Neural progenitor cell (in vitro differentiated cells): ENCODE results near the gene TBRG4. TPM values are rescaled to one million over a fixed set of nuclear protein-coding genes. Genes with fewer than 3 reads are reported as not detected.

Experiments used
- DNase-seq: peaks from one replicate; pipeline ENCODE4 v3.0.0-alpha.2; 2016; ENCODE audit warnings: low spot score
- H2AFZ ChIP-seq: fragments of 200-600 bp; sonication (generic); replicated peaks from 2 replicates; pipeline ENCODE4 v1.6.1; 2016; ENCODE audit warnings: antibody characterized with exemption
- H3F3A ChIP-seq: fragments of 200-600 bp; sonication (generic); 2 replicates; pipeline ENCODE4 v1.6.1; 2016; ENCODE audit warnings: antibody characterized with exemption, low read depth
- H3K27ac ChIP-seq: fragments of 200-600 bp; sonication (generic); 2 replicates; pipeline ENCODE4 v1.5.1; 2016; ENCODE audit warnings: mild to moderate bottlenecking
- H3K27me3 ChIP-seq: fragments of 200-600 bp; sonication (generic); 2 replicates; pipeline ENCODE4 v1.6.1; 2016; ENCODE audit warnings: mild to moderate bottlenecking, moderate library complexity
- H3K36me3 ChIP-seq: fragments of 200-600 bp; sonication (generic); 2 replicates; pipeline ENCODE4 v1.5.1; 2016
- H3K4me1 ChIP-seq: fragments of 200-600 bp; sonication (generic); 2 replicates; pipeline ENCODE4 v1.6.1; 2016; ENCODE audit warnings: mixed run types
- H3K4me2 ChIP-seq: fragments of 200-600 bp; sonication (generic); 2 replicates; pipeline ENCODE4 v1.6.1; 2016
- H3K4me3 ChIP-seq: fragments of 200-600 bp; sonication (generic); 2 replicates; pipeline ENCODE4 v1.5.1; 2016
- H3K79me2 ChIP-seq: fragments of 200-600 bp; sonication (generic); 2 replicates; pipeline ENCODE4 v1.6.1; 2016; ENCODE audit warnings: low read depth
- H3K9ac ChIP-seq: fragments of 200-600 bp; sonication (generic); 2 replicates; pipeline ENCODE4 v1.6.1; 2016
- H3K9me3 ChIP-seq: fragments of 200-600 bp; sonication (generic); 2 replicates; pipeline ENCODE4 v1.5.1; 2016; ENCODE audit warnings: low read depth
- H4K20me1 ChIP-seq: fragments of 200-600 bp; sonication (generic); 2 replicates; pipeline ENCODE4 v1.6.1; 2016; ENCODE audit warnings: low read depth
- H3K27ac Mint-ChIP-seq: 3 replicates; pipeline ENCODE4 v1.8.0; 2021; ENCODE audit warnings: mixed read lengths
- H3K27me3 Mint-ChIP-seq: 2 replicates; pipeline ENCODE4 v1.8.0; 2022; ENCODE audit warnings: low read depth, mild to moderate bottlenecking, inconsistent platforms, moderate library complexity, mixed read lengths; ENCODE audit not compliant: insufficient read depth
- H3K36me3 Mint-ChIP-seq: 3 replicates; pipeline ENCODE4 v1.8.0; 2021; ENCODE audit warnings: mixed read lengths
- H3K4me1 Mint-ChIP-seq: 3 replicates; pipeline ENCODE4 v1.8.0; 2021; ENCODE audit warnings: mixed read lengths
- H3K4me3 Mint-ChIP-seq: 3 replicates; pipeline ENCODE4 v1.8.0; 2021; ENCODE audit warnings: mild to moderate bottlenecking, moderate library complexity, mixed read lengths
- H3K9me3 Mint-ChIP-seq: 3 replicates; pipeline ENCODE4 v1.8.0; 2020; ENCODE audit warnings: mixed read lengths
- CTCF ChIP-seq: fragments of 200-600 bp; sonication (generic); IDR thresholded peaks from 2 replicates; pipeline ENCODE4 v1.5.1; 2017; ENCODE audit warnings: antibody characterized with exemption, mild to moderate bottlenecking
- EZH2 ChIP-seq: fragments of 200-600 bp; sonication (generic); IDR thresholded peaks from 2 replicates; pipeline ENCODE4 v1.6.1; 2017; ENCODE audit warnings: antibody characterized with exemption, mild to moderate bottlenecking, moderate library complexity
- EZH2phosphoT487 ChIP-seq: fragments of 200-600 bp; sonication (generic); IDR thresholded peaks from 2 replicates; pipeline ENCODE4 v1.6.1; 2017; ENCODE audit warnings: antibody characterized with exemption
- total RNA-seq: library from RNA; depleted of rRNA; stranded (reverse); fragments of >200 nt; gene quantifications from 2 replicates; pipeline ENCODE4 v1.2.3, GENCODE V29; 2015; ENCODE audit warnings: low replicate concordance

TBRG4 gene
- total RNA-seq, result 32.2 and 63.7 TPM in 2 replicates

- peaks cover 8% of the 10 kb centered on the region for H3K36me3 Mint-ChIP-seq
- Histone ChIP-seq H4K20me1 (peaks cover 18% of the 10 kb centered on the region), H3F3A (peaks cover 10% of the 10 kb centered on the region), H3K4me1 (peaks cover 5% of the 10 kb centered on the region), H3K36me3 (peaks cover 4% of the 10 kb centered on the region), H3K4me2 (peak within 1 kb of the TSS; percentile 87), H3K79me2 (peaks cover 51% of the 10 kb centered on the region), H3K27ac (peak within 1 kb of the TSS; percentile 96), H3K27me3 (peaks cover 34% of the 10 kb centered on the region), H3K4me3 (peak within 1 kb of the TSS; percentile 90), H3K9ac (peak within 1 kb of the TSS; percentile 91), H2AFZ (peak within 1 kb of the TSS; percentile 59), H3K9me3 (no peaks in the 10 kb centered on the region)
- DNase-seq, result peak; percentile 98
- no peaks in the 10 kb centered on the region for H3K9me3 Mint-ChIP-seq
- TF ChIP-seq EZH2phosphoT487 (no peak), EZH2 (no peak), CTCF (peak; percentile 51)
- peak within 1 kb of the TSS; percentile 98 for H3K27ac Mint-ChIP-seq
- peaks cover 4% of the 10 kb centered on the region for H3K27me3 Mint-ChIP-seq
- peak within 1 kb of the TSS; percentile 98 for H3K4me3 Mint-ChIP-seq
- peaks cover 18% of the 10 kb centered on the region for H3K4me1 Mint-ChIP-seq
Observed at GRCh38 chr7:45111298-45112223, at the start of gene TBRG4. TBRG4 (minus strand) TSS chr7:45111697; CDS start chr7:45109237, 2,460 bp downstream.

GRCh38 chr7:45161138-45161537 lies 49.6 kb upstream of the TBRG4 start:
- no peak overlapping the region for H3K27ac Mint-ChIP-seq
- Histone ChIP-seq H3K27ac (no peak overlapping the region), H2AFZ (no peak overlapping the region), H3K79me2 (no peaks in the 10 kb centered on the region), H3K4me2 (no peak overlapping the region), H3K36me3 (no peaks in the 10 kb centered on the region), H3K4me1 (no peaks in the 10 kb centered on the region), H4K20me1 (no peaks in the 10 kb centered on the region), H3K4me3 (no peak overlapping the region), H3K9me3 (no peaks in the 10 kb centered on the region), H3K27me3 (peaks cover 43% of the 10 kb centered on the region), H3F3A (no peaks in the 10 kb centered on the region), H3K9ac (no peak overlapping the region)
- peaks cover 7% of the 10 kb centered on the region for H3K4me1 Mint-ChIP-seq
- no peaks in the 10 kb centered on the region for H3K36me3 Mint-ChIP-seq
- H3K4me3 Mint-ChIP-seq, result no peak overlapping the region
- TF ChIP-seq EZH2phosphoT487, result no peak
- TF ChIP-seq EZH2, result no peak
- TF ChIP-seq CTCF, result no peak
- no peak for DNase-seq
- H3K27me3 Mint-ChIP-seq, result peaks cover 27% of the 10 kb centered on the region
- peaks cover 21% of the 10 kb centered on the region for H3K9me3 Mint-ChIP-seq

GRCh38 chr7:45160417-45160881 lies 49.0 kb upstream of the TBRG4 start:
- H4K20me1 ChIP-seq, result no peaks in the 10 kb centered on the region
- H3K27me3 Mint-ChIP-seq, result peaks cover 32% of the 10 kb centered on the region
- H3K79me2 ChIP-seq, result no peaks in the 10 kb centered on the region
- peak overlapping the region; percentile 27 for H3K4me3 Mint-ChIP-seq
- no peak overlapping the region for H3K27ac ChIP-seq
- H3K27me3 ChIP-seq, result peaks cover 48% of the 10 kb centered on the region
- H3K36me3 Mint-ChIP-seq, result no peaks in the 10 kb centered on the region
- H3K9ac ChIP-seq, result no peak overlapping the region
- H3K9me3 Mint-ChIP-seq, result peaks cover 21% of the 10 kb centered on the region
- DNase-seq, result no peak
- H3F3A ChIP-seq, result no peaks in the 10 kb centered on the region
- H3K4me1 ChIP-seq, result no peaks in the 10 kb centered on the region
- H3K4me1 Mint-ChIP-seq, result peaks cover 7% of the 10 kb centered on the region
- no peak overlapping the region for H3K4me3 ChIP-seq
- no peak overlapping the region for H3K4me2 ChIP-seq
- no peak overlapping the region for H3K27ac Mint-ChIP-seq
- TF ChIP-seq CTCF, result no peak
- no peak for TF ChIP-seq EZH2phosphoT487
- no peak for TF ChIP-seq EZH2
- H2AFZ ChIP-seq, result no peak overlapping the region
- no peaks in the 10 kb centered on the region for H3K36me3 ChIP-seq
- no peaks in the 10 kb centered on the region for H3K9me3 ChIP-seq
